Erythroblast (primary cell): ENCODE results near the gene C11orf91.
"Not testable (repeated sequence)": the region's sequence is repeated elsewhere in the genome, so short reads cannot be mapped to it uniquely, and the experiment has no call there.

ENCODE experiments used
- DNase-seq, 2 experiments: peaks; one replicate each; lab custom pipeline; 2025; lab: John Stamatoyannopoulos, UW
- GATA1 ChIP-seq: IDR thresholded peaks from 2 replicates; pipeline ENCODE4 v1.6.1; 2011; ENCODE audit warnings: low read depth, mild to moderate bottlenecking, control low read depth, low read length, moderate library complexity
- POLR2A ChIP-seq: IDR thresholded peaks from 2 replicates; pipeline ENCODE4 v1.6.1; 2011; ENCODE audit warnings: mild to moderate bottlenecking, low read length

Gene C11orf91

GRCh38 chr11:33730716-33731115 lies 30.1 kb upstream of the C11orf91 start:
- peak; percentile 40 to 70 for DNase-seq
- TF ChIP-seq POLR2A (no peak), GATA1 (no peak)

- not testable (repeated sequence) for DNase-seq
Measured at GRCh38 chr11:33729072-33729664, 28.5 kb upstream of the C11orf91 start.

GRCh38 chr11:33727539-33727938 lies 26.9 kb upstream of the C11orf91 start:
- DNase-seq, result not testable (repeated sequence)

GRCh38 chr11:33725496-33725895 lies 24.9 kb upstream of the C11orf91 start:
- TF ChIP-seq POLR2A, result no peak
- no peak for TF ChIP-seq GATA1
- DNase-seq, result no peak

GRCh38 chr11:33724644-33725035 lies 24.0 kb upstream of the C11orf91 start:
- no peak for TF ChIP-seq GATA1
- no peak for TF ChIP-seq POLR2A
- DNase-seq, result peak in 1 of 2 experiments; percentile 15

GRCh38 chr11:33723238-33723881 lies 22.7 kb upstream of the C11orf91 start:
- peak in 1 of 2 experiments; percentile 39 for DNase-seq
- TF ChIP-seq GATA1 (no peak), POLR2A (no peak)

- DNase-seq, result peak; percentile 33 to 51
- no peak for TF ChIP-seq GATA1
- peak; percentile 48 for TF ChIP-seq POLR2A
Measured at GRCh38 chr11:33722590-33723234, 22.1 kb upstream of the C11orf91 start.

- no peak for TF ChIP-seq POLR2A
- no peak for DNase-seq
Measured at GRCh38 chr11:33721984-33722383, 21.4 kb upstream of the C11orf91 start.

GRCh38 chr11:33721426-33721825 lies 20.8 kb upstream of the C11orf91 start:
- no peak for DNase-seq
- no peak for TF ChIP-seq GATA1
- no peak for TF ChIP-seq POLR2A

- TF ChIP-seq POLR2A (no peak), GATA1 (no peak)
Measured at GRCh38 chr11:33719587-33719986, 19.0 kb upstream of the C11orf91 start.

GRCh38 chr11:33718440-33718839 lies 17.8 kb upstream of the C11orf91 start:
- DNase-seq, result no peak
- no peak for TF ChIP-seq GATA1
- no peak for TF ChIP-seq POLR2A

More at GRCh38 chr11:33719587-33719986, 19.0 kb upstream of the C11orf91 start:
- no peak for DNase-seq

GRCh38 chr11:33716243-33716642 lies 15.6 kb upstream of the C11orf91 start:
- no peak for TF ChIP-seq GATA1
- TF ChIP-seq POLR2A, result no peak
- peak; percentile 53 to 60 for DNase-seq

GRCh38 chr11:33713856-33714398 lies 13.3 kb upstream of the C11orf91 start:
- no peak for DNase-seq
- TF ChIP-seq GATA1 (no peak), POLR2A (no peak)

- DNase-seq, result no peak
Measured at GRCh38 chr11:33713151-33713855, 12.7 kb upstream of the C11orf91 start.

More at GRCh38 chr11:33713151-33713855, 12.7 kb upstream of the C11orf91 start:
- TF ChIP-seq GATA1 (no peak), POLR2A (no peak)
